Chondrocyte (in vitro differentiated cells): Measurements from ENCODE around the gene OMD. TPM values are rescaled to one million over a fixed set of nuclear protein-coding genes. Genes with fewer than 3 reads are reported as not detected.

Source experiments
- DNase-seq: peaks from one replicate; pipeline ENCODE4 v3.0.0; 2021; ENCODE audit warnings: mixed read lengths, low spot score
- H3K27ac Mint-ChIP-seq: one replicate; pipeline ENCODE4 v1.8.0; 2021; ENCODE audit warnings: mild to moderate bottlenecking, moderate library complexity, mixed read lengths; ENCODE audit not compliant: unreplicated experiment
- H3K27me3 Mint-ChIP-seq: 2 replicates; pipeline ENCODE4 v1.8.0; 2021; ENCODE audit warnings: low read depth, mixed read lengths
- H3K36me3 Mint-ChIP-seq: 2 replicates; pipeline ENCODE4 v1.8.0; 2021; ENCODE audit warnings: low read depth, mixed read lengths
- H3K4me1 Mint-ChIP-seq: 2 replicates; pipeline ENCODE4 v1.8.0; 2021; ENCODE audit warnings: low read depth, mild to moderate bottlenecking, mixed read lengths
- H3K4me3 Mint-ChIP-seq: one replicate; pipeline ENCODE4 v1.8.0; 2021; ENCODE audit warnings: mild to moderate bottlenecking, moderate library complexity, mixed read lengths; ENCODE audit not compliant: unreplicated experiment
- H3K9me3 Mint-ChIP-seq: 2 replicates; pipeline ENCODE4 v1.8.0; 2021; ENCODE audit warnings: low read depth, mixed read lengths
- total RNA-seq: library from RNA; stranded (reverse); gene quantifications from 3 replicates; pipeline ENCODE4 v1.2.1, GENCODE V29; 2021
- TF ChIP-seq, protein P1 (sequence below): fragments of 200-600 bp; sonication (generic); IDR thresholded peaks from 2 replicates; pipeline ENCODE4 v1.5.0; 2021; ENCODE audit warnings: antibody characterized with exemption, mild to moderate bottlenecking, moderate library complexity

OMD gene
- total RNA-seq, 1 donor from 2014 or later = 28.5 TPM

GRCh38 chr9:92397853-92398252 is 26.4 kb downstream of the OMD start:
- TF ChIP-seq, protein P1, sequence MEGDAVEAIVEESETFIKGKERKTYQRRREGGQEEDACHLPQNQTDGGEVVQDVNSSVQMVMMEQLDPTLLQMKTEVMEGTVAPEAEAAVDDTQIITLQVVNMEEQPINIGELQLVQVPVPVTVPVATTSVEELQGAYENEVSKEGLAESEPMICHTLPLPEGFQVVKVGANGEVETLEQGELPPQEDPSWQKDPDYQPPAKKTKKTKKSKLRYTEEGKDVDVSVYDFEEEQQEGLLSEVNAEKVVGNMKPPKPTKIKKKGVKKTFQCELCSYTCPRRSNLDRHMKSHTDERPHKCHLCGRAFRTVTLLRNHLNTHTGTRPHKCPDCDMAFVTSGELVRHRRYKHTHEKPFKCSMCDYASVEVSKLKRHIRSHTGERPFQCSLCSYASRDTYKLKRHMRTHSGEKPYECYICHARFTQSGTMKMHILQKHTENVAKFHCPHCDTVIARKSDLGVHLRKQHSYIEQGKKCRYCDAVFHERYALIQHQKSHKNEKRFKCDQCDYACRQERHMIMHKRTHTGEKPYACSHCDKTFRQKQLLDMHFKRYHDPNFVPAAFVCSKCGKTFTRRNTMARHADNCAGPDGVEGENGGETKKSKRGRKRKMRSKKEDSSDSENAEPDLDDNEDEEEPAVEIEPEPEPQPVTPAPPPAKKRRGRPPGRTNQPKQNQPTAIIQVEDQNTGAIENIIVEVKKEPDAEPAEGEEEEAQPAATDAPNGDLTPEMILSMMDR = no peak
- peaks cover 7% of the 10 kb centered on the region for H3K9me3 Mint-ChIP-seq
- no peak for DNase-seq
- peaks cover 6% of the 10 kb centered on the region for H3K36me3 Mint-ChIP-seq
- peaks cover 20% of the 10 kb centered on the region for H3K4me1 Mint-ChIP-seq
- H3K4me3 Mint-ChIP-seq = no peak overlapping the region
- H3K27me3 Mint-ChIP-seq = no peaks in the 10 kb centered on the region
- H3K27ac Mint-ChIP-seq = no peak overlapping the region

DNA sequence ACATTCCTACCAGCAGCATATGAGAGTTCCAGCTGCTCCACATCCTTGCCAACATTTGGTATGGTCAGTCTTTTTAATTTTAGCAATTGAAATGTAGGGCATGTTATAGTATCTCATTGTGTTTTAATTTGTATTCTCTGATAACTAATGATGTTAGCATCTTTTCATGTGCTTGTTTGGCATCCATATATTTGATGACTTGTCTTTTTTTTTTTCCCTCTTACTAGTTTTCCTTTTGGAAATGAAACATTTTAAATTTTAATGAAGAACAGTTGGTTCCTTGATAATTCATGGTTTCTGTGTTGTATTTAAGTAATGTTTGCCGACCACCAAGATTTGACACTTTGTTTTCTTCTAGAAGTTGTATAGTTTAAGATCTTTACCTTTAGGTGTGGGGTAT is 28.7 kb downstream of the OMD start:
- Mint-ChIP-seq H3K36me3 (peaks cover 11% of the 10 kb centered on the region), H3K27me3 (no peaks in the 10 kb centered on the region), H3K4me1 (peaks cover 20% of the 10 kb centered on the region), H3K27ac (no peak overlapping the region), H3K4me3 (no peak overlapping the region), H3K9me3 (peaks cover 5% of the 10 kb centered on the region)
- DNase-seq = no peak
- TF ChIP-seq, protein P1 = no peak

DNA sequence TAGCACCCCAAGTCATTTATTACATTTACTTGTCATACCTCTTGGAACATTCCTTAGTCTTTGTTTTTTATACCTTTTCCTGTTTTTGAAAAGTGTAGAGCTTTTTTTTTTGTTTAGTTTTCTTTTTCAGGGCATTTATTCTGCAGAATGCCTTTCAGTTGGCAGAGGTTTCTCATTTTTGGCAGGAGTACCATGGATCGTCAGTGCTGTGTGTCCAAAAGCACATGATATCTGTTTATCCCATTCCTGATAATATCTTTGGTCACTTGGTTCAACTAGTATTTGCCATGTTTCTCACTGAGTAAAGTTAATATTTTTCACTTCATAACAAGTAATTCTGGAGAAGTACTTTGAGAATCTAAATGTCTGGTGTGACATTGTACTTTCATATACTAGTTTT is 30.6 kb downstream of the OMD start:
- Mint-ChIP-seq H3K36me3 (peaks cover 13% of the 10 kb centered on the region), H3K4me3 (no peak overlapping the region), H3K4me1 (peaks cover 30% of the 10 kb centered on the region), H3K27me3 (no peaks in the 10 kb centered on the region), H3K9me3 (peaks cover 5% of the 10 kb centered on the region), H3K27ac (peak overlapping the region; percentile 66)
- DNase-seq = no peak
- TF ChIP-seq, protein P1 = no peak

DNA sequence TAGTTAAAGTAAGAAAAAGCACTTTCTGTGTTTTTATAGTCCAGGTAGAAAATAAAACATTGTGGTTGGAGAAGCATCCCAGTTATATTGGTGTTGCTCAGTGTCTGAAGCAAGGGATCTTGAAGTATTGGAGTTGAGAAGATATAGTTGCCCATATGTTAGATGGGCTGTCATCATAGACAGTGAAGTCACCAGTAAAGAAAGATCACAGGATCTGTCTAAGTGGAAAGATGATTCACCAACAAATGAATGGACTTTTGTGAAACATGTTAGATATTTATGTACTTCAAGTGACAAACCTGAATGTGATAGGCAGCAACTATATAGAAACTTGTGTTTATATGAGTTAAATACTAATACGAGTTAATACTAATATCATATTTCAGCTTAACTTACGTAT is 31.6 kb downstream of the OMD start:
- Mint-ChIP-seq H3K27ac (peak overlapping the region; percentile 87), H3K4me1 (peaks cover 30% of the 10 kb centered on the region), H3K4me3 (no peak overlapping the region), H3K27me3 (no peaks in the 10 kb centered on the region), H3K9me3 (peaks cover 2% of the 10 kb centered on the region), H3K36me3 (peaks cover 12% of the 10 kb centered on the region)
- TF ChIP-seq, protein P1 = no peak
- DNase-seq = no peak

- Mint-ChIP-seq H3K27me3 (no peaks in the 10 kb centered on the region), H3K9me3 (no peaks in the 10 kb centered on the region), H3K4me1 (peaks cover 44% of the 10 kb centered on the region), H3K36me3 (peaks cover 7% of the 10 kb centered on the region), H3K27ac (peak overlapping the region; percentile 92), H3K4me3 (no peak overlapping the region)
- no peak for DNase-seq
- TF ChIP-seq, protein P1 = no peak
Observed at GRCh38 chr9:92385953-92386352, 38.3 kb downstream of the OMD start.
